HS-27A (cell line): ENCODE measurements around the gene KCNH3.
A peak's percentile ranks its signal among the peaks of the same experiment; 100 is the strongest.
"Not testable (repeated sequence)": the region's sequence is repeated elsewhere in the genome, so short reads cannot be mapped to it uniquely, and the experiment has no call there.

Experiments
- DNase-seq: peaks from one replicate; pipeline ENCODE4 v3.0.0-alpha.2; 2012; ENCODE audit warnings: low read depth, missing footprints

KCNH3 gene

DNA sequence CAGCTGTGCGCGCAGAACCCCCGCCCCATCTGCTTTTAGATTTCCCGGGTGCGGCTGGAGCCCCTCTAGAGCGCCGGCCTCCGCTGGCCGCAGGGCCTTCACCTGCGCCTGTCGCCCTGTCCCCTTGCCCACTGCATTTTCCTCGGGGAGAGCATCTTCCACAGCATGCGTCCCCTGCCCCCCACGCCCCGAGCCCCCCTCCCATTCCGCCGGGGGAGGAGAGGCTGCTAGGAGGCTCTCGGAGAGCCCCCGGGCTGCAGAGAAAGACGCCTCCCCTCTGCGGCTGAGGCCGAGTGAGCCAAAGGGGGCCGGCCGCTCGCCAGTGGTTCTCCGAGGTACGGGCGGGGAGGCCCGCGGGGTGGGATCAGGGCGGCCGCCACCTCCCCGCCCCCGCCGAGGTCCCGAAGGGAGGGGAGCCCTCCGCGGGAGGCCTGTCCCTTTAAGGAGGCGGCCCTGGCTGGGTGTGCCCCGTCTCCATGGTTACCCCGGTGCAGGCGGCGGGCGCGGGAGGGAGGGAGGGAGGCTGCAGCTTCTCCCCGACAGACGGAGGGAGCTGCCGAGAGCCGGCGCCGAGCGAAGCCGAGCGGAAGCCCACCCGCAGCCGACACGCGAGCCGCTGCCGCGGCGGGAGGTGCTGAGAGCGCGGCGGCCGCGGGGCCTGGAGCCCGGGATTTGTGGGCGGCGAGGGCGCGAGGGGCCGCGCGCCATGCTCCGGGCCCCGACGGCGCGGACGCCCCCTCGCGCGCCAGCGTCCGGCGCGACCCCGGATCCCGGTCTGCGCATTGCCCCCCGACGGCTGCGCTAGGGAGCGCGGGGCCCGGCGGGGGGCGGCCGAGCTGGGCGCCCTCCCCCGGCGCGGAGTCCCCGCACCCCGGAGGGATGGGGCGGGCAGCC, at the start of gene KCNH3:
TSS of gene KCNH3 (plus strand) at position 521 of the 894 bp plus-strand sequence. CDS start 387 bp downstream, outside the sequence.
- DNase-seq, result no peak

DNA sequence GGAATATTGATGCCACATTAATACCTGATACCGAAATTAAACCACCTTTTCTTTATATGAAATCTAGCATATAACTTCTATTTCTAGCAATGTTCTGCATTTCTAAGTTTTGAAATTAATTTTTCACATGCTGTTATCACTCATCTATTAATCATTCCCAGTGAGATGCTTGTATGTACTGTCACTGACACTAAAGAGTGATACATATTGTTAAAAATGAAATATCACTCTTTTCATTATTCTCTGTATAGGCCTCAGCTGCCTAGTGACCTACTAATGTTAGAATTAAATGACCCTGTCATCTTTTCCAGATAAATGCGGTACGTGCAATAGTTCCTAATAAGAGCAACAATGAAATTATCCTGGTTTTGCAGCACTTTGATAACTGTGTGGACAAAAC, 49.7 kb upstream of the KCNH3 start:
- no peak for DNase-seq

GRCh38 chr12:49489720-49490119, 49.1 kb upstream of the KCNH3 start:
- no peak for DNase-seq

GRCh38 chr12:49491823-49492222, 47.0 kb upstream of the KCNH3 start:
- DNase-seq, result no peak

- DNase-seq, result no peak
Measured at GRCh38 chr12:49493900-49494299, 44.9 kb upstream of the KCNH3 start.

GRCh38 chr12:49496417-49497360, 42.1 kb upstream of the KCNH3 start:
- DNase-seq, result no peak

DNA sequence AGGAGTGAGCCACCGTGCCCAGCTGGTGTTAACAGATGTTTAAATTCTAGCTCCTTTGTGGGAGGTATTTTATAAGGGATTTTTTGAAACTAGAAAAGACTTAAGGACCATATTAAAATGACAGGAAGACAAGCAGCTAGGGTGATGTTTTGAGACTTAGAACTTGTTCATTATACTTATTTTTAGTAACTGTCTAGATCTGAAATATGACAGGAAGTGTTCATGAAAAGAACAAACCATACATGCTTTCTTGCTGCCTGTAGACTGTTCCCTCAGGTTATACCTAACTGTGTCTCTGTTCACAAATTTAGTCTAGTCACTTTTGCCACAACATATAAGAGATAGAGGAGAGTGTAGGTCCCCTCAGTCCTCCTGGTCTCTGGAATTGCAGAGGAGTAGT, 36.9 kb upstream of the KCNH3 start:
- DNase-seq, result no peak

- DNase-seq, result no peak
Measured at GRCh38 chr12:49502590-49502989, 36.2 kb upstream of the KCNH3 start.

DNA sequence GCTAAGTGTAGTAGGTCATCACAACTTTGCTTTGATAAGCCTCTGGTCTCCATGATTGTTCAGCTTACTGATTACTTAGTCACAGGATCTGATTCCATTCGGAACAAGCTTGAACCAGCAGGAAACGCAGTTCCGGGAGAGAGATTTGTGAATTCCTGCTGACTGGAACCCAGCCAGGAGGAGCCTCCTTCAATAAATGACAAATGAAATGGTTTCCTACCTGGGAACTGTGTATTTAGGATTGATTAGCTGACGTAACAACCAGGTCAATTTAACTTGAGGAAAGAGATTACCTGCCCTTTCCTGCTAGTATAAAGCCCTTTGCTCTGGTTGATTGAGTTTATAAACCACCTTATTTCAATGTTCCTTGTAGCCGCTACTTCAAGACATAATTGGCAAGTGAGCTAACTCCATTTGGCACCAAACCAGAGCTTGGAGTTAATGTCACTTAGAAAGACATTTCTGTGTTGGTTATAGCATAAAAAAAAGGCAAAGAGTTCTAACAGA, 35.1 kb upstream of the KCNH3 start:
- DNase-seq, result peak; percentile 77

GRCh38 chr12:49505672-49506071, 33.2 kb upstream of the KCNH3 start:
- DNase-seq, result no peak

DNA sequence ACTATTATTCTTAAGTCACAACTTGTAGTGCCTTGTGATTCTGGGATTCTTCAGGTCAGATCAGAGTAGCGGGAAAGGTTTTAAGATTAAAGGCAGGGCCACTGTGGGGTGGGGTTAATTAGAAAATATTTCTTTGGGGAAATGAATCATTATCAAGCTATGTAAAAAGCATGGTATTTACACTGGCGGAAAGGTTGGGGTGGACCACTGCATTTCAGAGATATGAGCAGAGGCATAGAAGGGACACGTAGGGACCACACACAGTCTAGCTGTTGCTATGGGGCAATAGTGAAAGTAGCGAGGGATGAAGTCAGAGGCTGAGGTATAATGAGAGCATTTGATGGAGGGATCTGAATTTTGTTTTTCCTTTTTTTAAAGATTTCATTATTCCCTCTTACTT, 31.7 kb upstream of the KCNH3 start:
- peak; percentile 89 for DNase-seq

- DNase-seq, result not testable (repeated sequence)
Measured at GRCh38 chr12:49509681-49510080, 29.1 kb upstream of the KCNH3 start.

- no peak for DNase-seq
Measured at GRCh38 chr12:49511410-49511809, 27.4 kb upstream of the KCNH3 start.

- DNase-seq, result no peak
Measured at GRCh38 chr12:49512546-49512945, 26.3 kb upstream of the KCNH3 start.

DNA sequence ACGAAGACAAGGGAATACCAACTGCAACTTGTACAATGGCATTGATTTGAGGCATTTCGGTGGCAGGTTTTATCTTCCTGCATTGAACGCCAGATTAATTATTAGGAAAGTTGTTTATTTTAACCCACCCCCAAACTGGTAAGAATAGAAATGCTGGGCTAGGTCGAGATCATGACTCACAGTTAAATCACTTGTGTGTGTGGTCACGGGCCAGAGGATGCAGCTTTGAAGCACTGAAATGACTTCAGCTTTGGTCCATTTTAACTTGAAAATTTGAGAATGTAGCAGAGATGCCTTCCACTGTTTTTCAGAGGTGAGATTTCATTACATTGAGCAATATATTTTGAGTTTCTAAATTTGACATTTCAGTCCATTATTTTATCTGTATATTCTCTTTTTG, 23.6 kb upstream of the KCNH3 start:
- DNase-seq, result peak; percentile 52

GRCh38 chr12:49518914-49519573, 19.8 kb upstream of the KCNH3 start:
- no peak for DNase-seq

DNA sequence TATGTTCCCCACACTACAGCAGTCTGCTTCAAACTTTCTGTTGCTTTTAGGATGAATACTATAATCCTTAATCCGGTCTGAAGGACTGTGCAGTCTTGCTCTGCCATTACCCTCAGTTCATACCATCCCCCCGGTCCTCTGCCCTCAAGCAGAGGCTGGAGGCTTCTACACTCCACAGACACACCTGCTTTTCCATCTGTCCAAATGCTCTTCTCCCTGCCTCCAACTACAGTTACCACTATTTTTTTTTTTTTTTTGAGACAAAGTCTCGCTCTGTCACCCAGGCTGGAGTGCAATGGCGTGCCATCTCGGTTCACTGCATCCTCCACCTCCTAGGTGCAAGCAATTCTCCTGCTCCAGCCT, 19.3 kb upstream of the KCNH3 start:
- DNase-seq, result no peak

DNA sequence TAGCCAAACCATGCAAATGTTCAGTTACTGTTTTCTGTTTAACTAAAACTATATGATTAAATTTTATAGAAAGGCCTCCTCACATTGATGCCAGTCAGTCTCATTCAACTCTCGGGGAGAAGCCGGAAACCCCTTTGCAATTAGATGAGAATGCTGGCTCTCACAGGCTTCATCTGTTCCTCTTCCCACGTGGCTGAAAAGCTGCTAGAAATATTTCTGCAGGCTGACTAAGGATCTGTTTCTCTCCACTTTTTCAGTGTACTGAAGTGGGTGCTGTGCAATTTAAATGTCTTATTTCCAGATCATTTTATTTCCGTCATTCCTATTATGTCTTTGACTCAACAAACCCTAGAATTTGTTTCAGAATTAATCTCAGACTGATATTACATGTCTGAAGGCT, 17.4 kb upstream of the KCNH3 start:
- DNase-seq, result no peak

DNA sequence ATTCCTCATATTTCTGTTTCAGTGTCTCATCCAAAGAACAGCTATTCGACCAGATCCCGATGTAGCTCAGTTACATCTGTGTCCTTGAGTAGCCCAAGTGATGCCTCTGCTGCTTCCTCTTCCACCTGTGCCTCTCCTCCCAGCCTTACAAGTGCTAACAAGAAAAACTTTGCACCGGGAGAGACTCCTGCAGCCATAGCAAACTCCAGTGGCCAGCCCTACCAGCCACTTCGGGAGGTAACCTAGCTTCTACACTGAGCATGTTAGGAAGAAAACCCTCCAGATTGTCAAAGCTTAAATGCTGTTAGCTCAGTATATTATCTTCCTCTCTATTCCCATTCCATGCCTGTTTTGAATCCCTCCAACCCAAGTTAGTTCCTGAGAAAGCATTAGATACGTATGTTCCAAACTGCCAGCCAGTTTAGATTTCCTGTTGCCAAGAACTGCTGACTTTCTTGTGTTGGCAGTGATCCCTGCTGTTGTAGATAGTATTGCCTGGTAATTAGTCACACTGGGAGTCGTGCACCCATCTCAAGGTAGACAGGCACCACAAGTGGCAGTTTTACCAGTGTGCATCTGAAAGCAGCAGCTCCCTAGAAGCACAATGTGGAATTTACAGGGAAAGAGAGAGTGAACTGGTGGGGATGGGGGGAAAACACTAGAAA, 14.0 kb upstream of the KCNH3 start:
- no peak for DNase-seq

DNA sequence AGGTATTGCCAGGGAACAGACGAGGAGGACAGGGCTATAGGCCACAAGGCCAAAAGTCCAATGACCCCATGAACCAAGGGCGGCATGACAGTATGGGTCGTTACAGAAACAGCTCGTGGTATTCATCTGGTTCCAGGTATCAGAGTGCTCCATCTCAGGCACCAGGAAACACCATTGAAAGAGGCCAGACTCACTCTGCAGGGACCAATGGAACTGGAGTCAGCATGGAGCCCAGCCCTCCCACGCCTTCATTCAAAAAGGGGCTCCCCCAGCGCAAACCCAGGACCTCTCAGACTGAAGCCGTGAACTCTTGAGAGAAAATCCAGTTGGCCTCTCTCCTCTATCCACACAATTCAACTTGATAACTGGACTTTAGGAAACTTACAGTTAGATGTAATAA, 12.9 kb upstream of the KCNH3 start:
- no peak for DNase-seq

GRCh38 chr12:49527361-49528130, 11.3 kb upstream of the KCNH3 start:
- DNase-seq, result no peak
